GM10248 (cell line): Measurements from ENCODE around the gene TSEN54.

ENCODE experiments used
- CTCF ChIA-PET: fragments of 300-600 bp; sonication (Branson Sonifier 250); formaldehyde crosslinking; extraction: SDS; loops from one replicate; lab custom pipeline; 2021; ENCODE audit warnings: antibody characterized with exemption; lab: Yijun Ruan, JAX
- POLR2A ChIA-PET: fragments of 350-650 bp; sonication (Branson Sonifier 250); formaldehyde crosslinking; extraction: SDS; loops from one replicate; lab custom pipeline; 2020; ENCODE audit warnings: antibody characterized with exemption; lab: Yijun Ruan, JAX
- DNase-seq: peaks from one replicate; pipeline ENCODE4 v3.0.0; 2012; ENCODE audit errors: extremely low spot score
- TF ChIP-seq, protein P1 (sequence below): IDR thresholded peaks from 2 replicates; pipeline ENCODE4 v1.5.1; 2012; ENCODE audit warnings: mild to moderate bottlenecking, low read depth; ENCODE audit errors: extremely low read depth, missing control alignments, control extremely low read depth

TSEN54 gene

GRCh38 chr17:75552425-75553294 lies 36.3 kb downstream of the TSEN54 start:
- ChIA-PET CTCF (interaction anchor here (1.0 to 1.5 kb wide), 5 partner anchors 13 to 195 kb away, joined by 3 to 5 read pairs (median 4); partner anchors contain the start of gene SMIM5), POLR2A (no interaction called here)
- DNase-seq, result no peak
- TF ChIP-seq, protein P1, sequence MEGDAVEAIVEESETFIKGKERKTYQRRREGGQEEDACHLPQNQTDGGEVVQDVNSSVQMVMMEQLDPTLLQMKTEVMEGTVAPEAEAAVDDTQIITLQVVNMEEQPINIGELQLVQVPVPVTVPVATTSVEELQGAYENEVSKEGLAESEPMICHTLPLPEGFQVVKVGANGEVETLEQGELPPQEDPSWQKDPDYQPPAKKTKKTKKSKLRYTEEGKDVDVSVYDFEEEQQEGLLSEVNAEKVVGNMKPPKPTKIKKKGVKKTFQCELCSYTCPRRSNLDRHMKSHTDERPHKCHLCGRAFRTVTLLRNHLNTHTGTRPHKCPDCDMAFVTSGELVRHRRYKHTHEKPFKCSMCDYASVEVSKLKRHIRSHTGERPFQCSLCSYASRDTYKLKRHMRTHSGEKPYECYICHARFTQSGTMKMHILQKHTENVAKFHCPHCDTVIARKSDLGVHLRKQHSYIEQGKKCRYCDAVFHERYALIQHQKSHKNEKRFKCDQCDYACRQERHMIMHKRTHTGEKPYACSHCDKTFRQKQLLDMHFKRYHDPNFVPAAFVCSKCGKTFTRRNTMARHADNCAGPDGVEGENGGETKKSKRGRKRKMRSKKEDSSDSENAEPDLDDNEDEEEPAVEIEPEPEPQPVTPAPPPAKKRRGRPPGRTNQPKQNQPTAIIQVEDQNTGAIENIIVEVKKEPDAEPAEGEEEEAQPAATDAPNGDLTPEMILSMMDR, result no peak

GRCh38 chr17:75553295-75554110 lies 37.2 kb downstream of the TSEN54 start:
- no peak for DNase-seq
- CTCF ChIA-PET, result interaction anchor here (1.0 to 1.5 kb wide), 5 partner anchors 12 to 194 kb away, joined by 3 to 5 read pairs (median 4); partner anchors contain the start of gene SMIM5
- POLR2A ChIA-PET, result no interaction called here
- TF ChIP-seq, protein P1, result no peak

DNA sequence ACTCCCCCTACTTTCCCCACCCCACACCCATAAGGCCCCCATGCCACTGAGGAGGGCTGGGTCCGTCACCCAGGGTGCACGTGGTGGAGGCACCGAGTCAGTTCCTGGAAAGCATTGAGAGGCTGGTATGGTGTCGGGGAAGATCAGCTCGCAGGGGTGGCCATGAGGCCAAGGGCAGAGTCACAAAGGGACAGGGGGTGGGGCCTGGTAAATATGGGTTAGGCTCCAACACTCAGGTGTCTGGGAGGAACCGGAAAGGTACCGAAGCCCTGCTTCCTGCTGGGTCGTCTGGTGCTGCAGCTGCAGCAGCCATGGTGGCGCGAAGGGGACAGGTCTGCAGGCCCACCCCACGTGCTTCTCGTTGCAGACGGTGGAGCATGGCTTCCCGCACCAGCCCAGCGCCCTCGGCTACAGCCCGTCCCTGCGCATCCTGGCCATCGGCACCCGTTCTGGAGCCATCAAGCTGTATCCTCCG lies 39.4 kb downstream of the TSEN54 start:
- no peak for DNase-seq
- TF ChIP-seq, protein P1, result no peak
- ChIA-PET CTCF (interaction anchor here (1.1 kb wide), 1 partner anchor 102 kb away, joined by 3 read pairs; no protein-coding TSS in a partner anchor), POLR2A (no interaction called here)

GRCh38 chr17:75557075-75557851 lies 40.9 kb downstream of the TSEN54 start:
- TF ChIP-seq, protein P1, result no peak
- POLR2A ChIA-PET, result no interaction called here
- no peak for DNase-seq
- CTCF ChIA-PET, result no interaction called here

DNA sequence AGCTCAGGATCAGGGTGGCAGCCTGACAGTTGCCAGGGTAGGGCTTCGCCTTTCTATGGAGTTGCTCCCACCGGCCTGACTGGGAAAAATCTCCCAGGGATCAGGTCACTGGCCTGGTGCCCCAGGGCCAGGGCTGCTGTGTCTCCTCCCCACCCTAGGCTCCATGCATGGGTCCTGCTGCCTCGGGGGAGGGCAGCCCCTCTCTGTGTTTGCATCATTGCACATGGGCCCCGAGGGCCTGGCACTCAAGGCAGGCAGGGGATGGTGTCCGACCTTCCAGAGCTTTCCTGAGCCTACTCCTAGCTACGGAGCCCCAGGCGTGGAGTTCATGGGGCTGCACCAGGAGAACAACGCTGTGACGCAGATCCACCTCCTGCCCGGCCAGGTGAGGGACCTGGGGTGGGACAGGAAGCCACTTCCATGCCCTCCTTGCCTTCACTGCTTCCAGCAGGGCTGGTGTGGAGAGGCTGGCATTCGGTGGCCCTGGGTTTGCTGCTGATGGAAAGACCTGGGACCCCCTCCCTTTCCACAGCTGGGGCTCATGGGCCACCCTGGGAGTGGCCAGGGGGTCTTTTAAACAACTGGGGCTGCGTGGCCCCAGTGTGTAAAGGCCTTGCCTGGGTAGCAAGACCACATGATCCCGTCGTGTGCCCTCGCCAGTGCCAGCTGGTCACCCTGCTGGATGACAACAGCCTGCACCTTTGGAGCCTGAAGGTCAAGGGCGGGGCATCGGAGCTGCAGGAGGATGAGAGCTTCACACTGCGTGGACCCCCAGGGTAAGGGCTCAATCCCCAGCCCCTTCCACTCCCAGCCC lies 41.7 kb downstream of the TSEN54 start:
- ChIA-PET POLR2A (no interaction called here), CTCF (no interaction called here)
- TF ChIP-seq, protein P1, result no peak
- no peak for DNase-seq
